GM19324 (cell line): ENCODE data around the gene FABP3.

Source experiments
- ATAC-seq: cut with Tn5 transposase; IDR thresholded peaks from one replicate; pipeline ENCODE4 v1.9.1; 2021; ENCODE audit warnings: mild to moderate bottlenecking, moderate library complexity; ENCODE audit not compliant: unreplicated experiment, low FRiP score

The FABP3 gene

GRCh38 chr1:31373897-31374486 is 1.1 kb upstream of the FABP3 start:
- ATAC-seq: no peak

GRCh38 chr1:31372751-31373055 is 173 bp downstream of the FABP3 start:
- ATAC-seq: no peak

GRCh38 chr1:31372051-31372450 is 825 bp downstream of the FABP3 start:
- no peak for ATAC-seq

- ATAC-seq: no peak
Observed at GRCh38 chr1:31371121-31371959, 1.5 kb downstream of the FABP3 start.

GRCh38 chr1:31370565-31370964 is 2.3 kb downstream of the FABP3 start:
- ATAC-seq: no peak

GRCh38 chr1:31370021-31370420 is 2.9 kb downstream of the FABP3 start:
- ATAC-seq: no peak

GRCh38 chr1:31368611-31369107 is 4.2 kb downstream of the FABP3 start:
- no peak for ATAC-seq

- ATAC-seq: no peak
Observed at GRCh38 chr1:31366796-31367195, 6.1 kb downstream of the FABP3 start.

GRCh38 chr1:31364561-31365250 is 8.2 kb downstream of the FABP3 start:
- ATAC-seq: no peak

- no peak for ATAC-seq
Observed at GRCh38 chr1:31362032-31362431, 10.8 kb downstream of the FABP3 start.

GRCh38 chr1:31361607-31362006 is 11.3 kb downstream of the FABP3 start:
- ATAC-seq: no peak

GRCh38 chr1:31356427-31356826 is 16.4 kb downstream of the FABP3 start:
- no peak for ATAC-seq

GRCh38 chr1:31354283-31354682 is 18.6 kb downstream of the FABP3 start:
- ATAC-seq: no peak

GRCh38 chr1:31348449-31348848 is 24.4 kb downstream of the FABP3 start:
- ATAC-seq: no peak

- ATAC-seq: no peak
Observed at GRCh38 chr1:31346785-31347184, 26.1 kb downstream of the FABP3 start.

GRCh38 chr1:31345635-31346034 is 27.2 kb downstream of the FABP3 start:
- ATAC-seq: no peak

- ATAC-seq: no peak
Observed at GRCh38 chr1:31344503-31344902, 28.4 kb downstream of the FABP3 start.

- no peak for ATAC-seq
Observed at GRCh38 chr1:31336687-31337467, 36.0 kb downstream of the FABP3 start.

GRCh38 chr1:31335007-31335406 is 37.9 kb downstream of the FABP3 start:
- no peak for ATAC-seq

GRCh38 chr1:31327381-31327780 is 45.5 kb downstream of the FABP3 start:
- ATAC-seq: no peak

- no peak for ATAC-seq
Observed at GRCh38 chr1:31326461-31326860, 46.4 kb downstream of the FABP3 start.
